Esophagus squamous epithelium (tissue), 5 donors: Measurements from ENCODE around the gene TECPR2. TPM values are rescaled to one million over a fixed set of nuclear protein-coding genes. Genes with fewer than 3 reads are reported as not detected.

Experiments used
- DNase-seq: peaks from one replicate; lab custom pipeline; 2025; lab: John Stamatoyannopoulos, UW
- H3K27ac ChIP-seq, 4 donors: fragments of 200-600 bp; sonication (generic); one replicate each; pipeline ENCODE4 v1.5.1; 2016 to 2019; ENCODE audit warnings: mild to moderate bottlenecking in 1 of 4
- H3K27me3 ChIP-seq, 4 donors: fragments of 200-600 bp; sonication (generic); 1 replicate in 3 of 4; 2 replicates in 1 of 4; pipeline versions ENCODE4 v1.5.1 to v1.6.0; 2017 to 2021; ENCODE audit warnings: antibody characterized with exemption in 1 of 4
- H3K36me3 ChIP-seq, 3 donors: fragments of 200-600 bp; sonication (generic); one replicate each; pipeline ENCODE4 v1.5.1; 2016 to 2019
- H3K4me1 ChIP-seq, 3 donors: fragments of 200-600 bp; sonication (generic); one replicate each; pipeline ENCODE4 v1.5.1; 2017 to 2019
- H3K4me3 ChIP-seq, 4 donors: fragments of 200-600 bp; sonication (generic); 1 replicate in 3 of 4; 2 replicates in 1 of 4; pipeline ENCODE4 v1.5.1; 2016 to 2019; ENCODE audit warnings: mild to moderate bottlenecking in 2 of 4, moderate library complexity in 1 of 4
- H3K9me3 ChIP-seq, 3 donors: fragments of 200-600 bp; sonication (generic); one replicate each; pipeline ENCODE4 v1.5.1; 2016 to 2019
- POLR2A ChIP-seq, 4 donors: fragments of 450-650 bp; IDR thresholded peaks; one replicate each; pipeline ENCODE4 v1.6.1; 2017; ENCODE audit warnings: antibody characterized with exemption in 4 of 4, mild to moderate bottlenecking in 4 of 4, moderate library complexity in 3 of 4
- WGBS, 2 donors: methylation state at CpG; one replicate each; pipeline ENCODE4 v1.1.5; 2018; 5-methylcytosine and 5-hydroxymethylcytosine counted together
- intact Hi-C: fragments of 100-400 bp; cut with DNase I; formaldehyde crosslinking; loops from one replicate; pipeline ENCODE4 v1.15.0; 2022
- total RNA-seq, 4 donors: library from RNA; depleted of rRNA; stranded (reverse); fragments of >200 nt; gene quantifications; one replicate each; pipeline ENCODE4 v1.1.0, GENCODE V29; 2016
- TF ChIP-seq, protein P1 (sequence below), 6 experiments: fragments of 450-650 bp in 4 of 6; fragments of 200-600 bp in 2 of 6; sonication (generic) in 2 of 6; IDR thresholded peaks; one replicate each; pipeline ENCODE4 v1.5.1; 2016 to 2019; ENCODE audit warnings: antibody characterized with exemption in 6 of 6, mild to moderate bottlenecking in 4 of 6, moderate library complexity in 4 of 6
- donor health status: DM: yes; HTN: yes; CAD: no.

Gene TECPR2
- total RNA-seq, 4 donors from 2014 or later: 5.4 to 18.1 (median 12.9) TPM

- Histone ChIP-seq H3K4me3 (no peak overlapping the region), H3K9me3 (no peaks in the 10 kb centered on the region), H3K36me3 (peaks cover 0 to 7% (median 0%) of the 10 kb centered on the region in 3 donors), H3K27me3 (no peaks in the 10 kb centered on the region), H3K27ac (no peak overlapping the region), H3K4me1 (peaks cover 0 to 12% (median 0%) of the 10 kb centered on the region in 3 donors)
- intact Hi-C loops: no loop called here
- no peak for DNase-seq
- whole genome bisulfite sequencing, 2 donors: 77 to 86% methylated on average over 4 of the region's 4 CpGs
- TF ChIP-seq, protein P1, sequence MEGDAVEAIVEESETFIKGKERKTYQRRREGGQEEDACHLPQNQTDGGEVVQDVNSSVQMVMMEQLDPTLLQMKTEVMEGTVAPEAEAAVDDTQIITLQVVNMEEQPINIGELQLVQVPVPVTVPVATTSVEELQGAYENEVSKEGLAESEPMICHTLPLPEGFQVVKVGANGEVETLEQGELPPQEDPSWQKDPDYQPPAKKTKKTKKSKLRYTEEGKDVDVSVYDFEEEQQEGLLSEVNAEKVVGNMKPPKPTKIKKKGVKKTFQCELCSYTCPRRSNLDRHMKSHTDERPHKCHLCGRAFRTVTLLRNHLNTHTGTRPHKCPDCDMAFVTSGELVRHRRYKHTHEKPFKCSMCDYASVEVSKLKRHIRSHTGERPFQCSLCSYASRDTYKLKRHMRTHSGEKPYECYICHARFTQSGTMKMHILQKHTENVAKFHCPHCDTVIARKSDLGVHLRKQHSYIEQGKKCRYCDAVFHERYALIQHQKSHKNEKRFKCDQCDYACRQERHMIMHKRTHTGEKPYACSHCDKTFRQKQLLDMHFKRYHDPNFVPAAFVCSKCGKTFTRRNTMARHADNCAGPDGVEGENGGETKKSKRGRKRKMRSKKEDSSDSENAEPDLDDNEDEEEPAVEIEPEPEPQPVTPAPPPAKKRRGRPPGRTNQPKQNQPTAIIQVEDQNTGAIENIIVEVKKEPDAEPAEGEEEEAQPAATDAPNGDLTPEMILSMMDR (IDR thresholded peaks at IDR 0.05): no peak
- no peak for TF ChIP-seq POLR2A (IDR thresholded peaks at IDR 0.05)
Observed at GRCh38 chr14:102371361-102371760, 8.6 kb downstream of the TECPR2 start.

DNA sequence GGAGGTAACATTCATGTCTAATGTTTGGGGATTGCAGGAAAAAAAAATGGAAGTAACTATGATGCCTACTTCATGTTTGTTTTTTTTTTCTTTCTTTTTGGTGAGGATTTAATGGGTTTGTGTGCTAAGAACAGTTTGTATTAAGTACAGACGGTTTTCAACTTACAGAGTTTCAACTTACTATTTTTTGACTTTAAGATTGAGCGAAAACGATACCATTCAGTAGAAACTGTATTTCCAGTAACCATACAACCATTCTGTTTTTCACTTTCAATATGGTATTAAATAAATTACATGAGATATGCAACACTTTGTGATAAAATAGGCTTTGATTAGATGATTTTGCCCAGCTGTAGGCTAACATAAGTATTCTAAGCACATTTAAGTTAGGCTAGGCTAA is 10.4 kb downstream of the TECPR2 start:
- H3K36me3 ChIP-seq: peaks cover 0 to 25% (median 0%) of the 10 kb centered on the region in 3 donors
- H3K9me3 ChIP-seq: no peaks in the 10 kb centered on the region
- intact Hi-C loops: no loop called here
- TF ChIP-seq POLR2A (IDR thresholded peaks at IDR 0.05): no peak
- TF ChIP-seq, protein P1 (IDR thresholded peaks at IDR 0.05): no peak
- DNase-seq: no peak
- 78 to 81% methylated on average over 3 of the region's 3 CpGs for WGBS, 2 donors
- no peak overlapping the region for H3K27ac ChIP-seq
- no peaks in the 10 kb centered on the region for H3K27me3 ChIP-seq
- H3K4me1 ChIP-seq: peaks cover 0 to 12% (median 0%) of the 10 kb centered on the region in 3 donors
- no peak overlapping the region for H3K4me3 ChIP-seq

DNA sequence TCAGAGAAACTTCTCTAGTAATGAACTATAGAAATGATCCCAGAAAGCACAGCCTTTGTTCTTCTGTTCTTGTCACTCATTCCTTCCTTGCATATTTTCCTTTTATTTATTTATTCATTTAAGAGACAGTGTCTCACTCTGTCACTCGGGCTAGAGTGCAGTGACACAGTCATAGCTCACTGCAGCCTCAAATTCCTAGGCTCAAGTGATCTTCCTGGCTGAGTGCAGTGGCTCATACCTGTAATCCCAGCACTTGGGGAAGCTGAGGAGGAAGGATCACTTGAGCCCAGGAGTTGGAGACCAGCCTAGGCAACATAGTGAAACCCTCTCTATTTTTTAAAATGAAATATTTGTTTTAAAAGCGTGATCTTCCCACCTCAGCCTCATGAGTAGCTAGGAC is 11.5 kb downstream of the TECPR2 start:
- Histone ChIP-seq H3K36me3 (peaks cover 0 to 35% (median 0%) of the 10 kb centered on the region in 3 donors), H3K27ac (no peak overlapping the region), H3K27me3 (no peaks in the 10 kb centered on the region), H3K9me3 (no peaks in the 10 kb centered on the region), H3K4me1 (peaks cover 0 to 12% (median 0%) of the 10 kb centered on the region in 3 donors), H3K4me3 (no peak overlapping the region)
- WGBS, 2 donors: 69 to 79% methylated on average over 2 of the region's 2 CpGs
- TF ChIP-seq, protein P1 (IDR thresholded peaks at IDR 0.05): no peak
- no peak for TF ChIP-seq POLR2A (IDR thresholded peaks at IDR 0.05)
- intact Hi-C loops: no loop called here
- DNase-seq: no peak

DNA sequence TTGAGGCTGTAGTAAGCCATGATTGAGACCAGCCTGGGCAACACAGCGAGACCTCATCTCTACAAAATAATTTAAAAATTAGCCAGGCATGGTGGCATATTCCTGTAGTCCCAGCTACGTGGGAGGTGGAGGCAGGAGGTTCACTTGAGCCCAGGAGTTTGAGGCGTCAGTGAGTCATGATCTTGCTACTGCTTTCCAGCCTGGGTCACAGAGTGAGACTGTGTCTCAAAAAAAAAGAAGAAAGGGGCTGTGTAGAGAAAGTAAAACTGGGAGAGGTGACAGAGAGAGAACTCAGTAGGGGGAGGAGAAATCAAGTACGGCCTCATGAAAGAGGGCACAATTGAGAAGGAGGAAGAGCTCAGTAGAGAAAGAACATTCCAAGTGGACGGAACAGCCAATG is 12.4 kb downstream of the TECPR2 start:
- intact Hi-C loops: no loop called here
- no peaks in the 10 kb centered on the region for H3K9me3 ChIP-seq
- H3K27ac ChIP-seq: no peak overlapping the region
- H3K4me1 ChIP-seq: peaks cover 0 to 6% (median 0%) of the 10 kb centered on the region in 3 donors
- TF ChIP-seq, protein P1 (IDR thresholded peaks at IDR 0.05): no peak
- TF ChIP-seq POLR2A (IDR thresholded peaks at IDR 0.05): no peak
- H3K36me3 ChIP-seq: peaks cover 0 to 44% (median 0%) of the 10 kb centered on the region in 3 donors
- DNase-seq: no peak
- H3K4me3 ChIP-seq: no peak overlapping the region
- no peaks in the 10 kb centered on the region for H3K27me3 ChIP-seq
- 88 to 95% methylated on average over 5 of the region's 5 CpGs for WGBS, 2 donors

GRCh38 chr14:102377696-102378095 is 15.0 kb downstream of the TECPR2 start:
- DNase-seq: no peak
- Histone ChIP-seq H3K27ac (no peak overlapping the region), H3K4me1 (no peaks in the 10 kb centered on the region), H3K9me3 (no peaks in the 10 kb centered on the region), H3K4me3 (no peak overlapping the region), H3K36me3 (peaks cover 0 to 59% (median 0%) of the 10 kb centered on the region in 3 donors), H3K27me3 (no peaks in the 10 kb centered on the region)
- TF ChIP-seq POLR2A (IDR thresholded peaks at IDR 0.05): no peak
- TF ChIP-seq, protein P1 (IDR thresholded peaks at IDR 0.05): no peak
- intact Hi-C loops: no loop called here
